ENCODE data around the gene ENAH.
A peak's percentile ranks its signal among the peaks of the same experiment; 100 is the strongest.
"Not testable (repeated sequence)": the region's sequence is repeated elsewhere in the genome, so short reads cannot be mapped to it uniquely, and the experiment has no call there.

The ENAH gene

GRCh38 chr1:225644666-225645065 is 8.3 kb downstream of the ENAH start:
- no peak for DNase-seq (ENCODE audit: low spot score)

DNA sequence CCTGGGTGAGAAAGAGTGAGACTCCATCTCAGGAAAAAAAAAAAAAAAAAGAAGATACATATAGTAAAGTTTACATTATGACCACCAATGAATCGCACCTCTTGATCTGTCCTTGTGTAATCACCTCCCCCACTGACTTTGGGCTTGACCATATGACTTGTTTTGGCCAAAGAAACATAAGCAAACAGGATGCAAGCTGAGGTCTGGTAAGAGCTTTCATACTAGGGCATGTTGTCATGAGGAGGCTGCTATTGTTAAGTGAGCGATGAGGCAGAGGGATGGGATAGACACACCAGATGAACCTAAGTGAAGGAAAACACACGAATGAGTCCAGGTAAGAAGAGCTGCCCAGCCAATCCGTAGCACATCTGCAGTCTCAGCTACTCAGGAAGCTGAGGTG is 10.7 kb downstream of the ENAH start:
- no peak for DNase-seq (ENCODE audit: low spot score)

GRCh38 chr1:225638853-225639252 is 14.1 kb downstream of the ENAH start:
- DNase-seq (ENCODE audit: low spot score): no peak

GRCh38 chr1:225637651-225638199 is 15.2 kb downstream of the ENAH start:
- DNase-seq (ENCODE audit: low spot score): no peak

DNA sequence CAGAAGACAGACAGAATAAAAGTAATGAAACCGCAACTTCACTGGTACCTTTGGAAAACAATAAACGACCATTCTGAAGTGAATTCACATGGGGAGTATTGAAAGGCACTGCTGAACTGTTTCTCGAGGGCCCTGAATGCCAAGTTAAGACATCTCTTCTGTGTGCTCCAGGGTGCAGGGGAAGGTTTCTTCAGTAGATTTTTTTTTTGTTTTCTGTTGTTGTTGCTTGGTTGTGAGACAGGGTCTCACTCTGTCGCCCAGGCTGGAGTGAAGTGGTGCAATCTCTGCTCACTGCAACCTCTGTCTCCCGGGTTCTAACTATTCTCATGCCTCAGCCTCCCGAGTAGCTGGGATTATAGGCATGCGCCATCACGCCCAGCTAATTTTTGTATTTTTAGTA is 15.9 kb downstream of the ENAH start:
- not testable (repeated sequence) for DNase-seq (ENCODE audit: low spot score)

DNA sequence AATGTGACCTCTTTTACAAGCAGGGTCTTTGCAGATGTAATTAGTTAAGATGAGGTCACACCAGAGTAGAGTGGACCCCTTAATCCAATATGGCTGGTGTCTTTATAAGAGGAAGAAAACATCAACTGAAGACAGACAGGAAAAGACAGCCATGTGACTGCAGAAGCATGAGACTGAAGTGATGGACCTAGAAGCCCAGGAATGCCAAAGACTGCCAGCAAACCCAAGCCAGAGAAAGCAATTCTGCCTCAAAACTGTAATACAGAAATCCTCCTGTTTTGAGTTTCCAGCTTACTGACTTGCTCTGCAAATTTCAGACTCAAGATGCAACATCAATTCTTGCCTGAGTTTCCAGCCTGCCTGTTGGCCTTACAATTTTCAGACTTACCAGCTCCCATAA is 17.3 kb downstream of the ENAH start:
- DNase-seq (ENCODE audit: low spot score): no peak

DNA sequence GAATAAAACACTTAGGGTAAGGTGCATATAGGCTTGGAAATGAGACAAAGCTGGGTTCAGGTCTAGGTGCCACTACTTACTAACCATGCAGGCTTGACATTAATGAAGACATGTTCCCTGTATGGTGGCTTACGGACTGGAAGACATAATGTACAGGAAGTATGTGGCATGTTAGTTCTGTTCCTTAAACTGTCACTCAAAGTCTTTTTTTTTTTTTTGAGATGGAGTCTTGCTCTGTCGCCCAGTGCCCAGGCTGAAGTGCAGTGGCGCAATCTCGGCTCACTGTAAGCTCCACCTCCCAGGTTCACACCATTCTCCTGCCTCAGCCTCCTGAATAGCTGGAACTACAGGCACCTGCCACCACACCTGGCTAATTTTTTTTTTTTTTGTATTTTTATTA is 20.1 kb downstream of the ENAH start:
- not testable (repeated sequence) for DNase-seq (ENCODE audit: low spot score)

- no peak for DNase-seq (ENCODE audit: low spot score)
Observed at GRCh38 chr1:225631021-225631663, 21.8 kb downstream of the ENAH start.

GRCh38 chr1:225629483-225629882 is 23.4 kb downstream of the ENAH start:
- no peak for DNase-seq (ENCODE audit: low spot score)

DNA sequence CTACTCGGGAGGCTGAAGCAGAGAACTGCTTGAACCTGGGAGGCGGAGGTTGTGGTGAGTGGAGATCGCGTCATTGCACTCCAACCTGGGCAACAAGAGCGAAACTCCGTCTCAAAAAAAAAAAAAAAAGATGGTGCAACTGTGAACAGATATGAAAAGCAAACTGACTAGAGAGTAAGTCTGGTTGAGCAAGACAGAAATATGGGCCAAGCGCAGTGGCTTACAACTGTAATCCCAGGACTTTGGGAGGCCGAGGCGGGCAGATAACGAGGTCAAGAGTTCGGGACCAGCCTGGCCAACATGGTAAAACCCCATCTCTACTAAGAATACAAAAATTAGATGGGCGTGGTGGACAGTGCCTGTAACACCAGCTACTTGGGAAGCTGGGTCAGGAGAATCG is 24.1 kb downstream of the ENAH start:
- DNase-seq (ENCODE audit: low spot score): not testable (repeated sequence)

DNA sequence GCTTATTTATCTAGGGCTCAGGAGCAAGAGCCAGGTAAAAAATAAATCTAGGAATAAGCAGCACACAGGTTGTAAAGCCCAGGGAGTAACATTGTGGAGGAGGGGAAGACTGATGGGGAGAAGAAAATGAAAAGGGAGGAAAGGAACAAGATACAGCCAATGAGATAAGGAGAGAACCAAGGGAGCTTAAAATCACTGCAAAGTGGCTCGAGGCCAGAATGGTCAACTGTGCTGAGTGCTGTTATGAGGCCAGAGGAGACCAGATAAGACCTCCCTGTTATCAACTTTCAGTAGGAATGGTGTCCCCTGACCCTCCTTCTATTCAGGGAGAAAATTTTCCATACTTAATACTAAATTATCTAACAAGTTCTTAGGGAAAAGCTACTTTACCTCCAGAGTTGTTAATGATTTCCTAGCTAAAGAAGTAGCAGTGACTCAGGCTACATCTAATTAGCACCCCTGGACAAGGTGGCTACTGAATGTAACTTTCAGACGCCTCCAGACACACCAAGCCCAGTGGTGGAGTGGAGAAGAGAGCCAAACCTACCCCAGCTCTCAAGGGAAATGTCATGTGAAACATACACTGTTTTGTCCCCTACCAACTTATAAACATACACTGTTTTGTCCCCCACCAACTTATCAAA is 25.5 kb downstream of the ENAH start:
- no peak for DNase-seq (ENCODE audit: low spot score)

DNA sequence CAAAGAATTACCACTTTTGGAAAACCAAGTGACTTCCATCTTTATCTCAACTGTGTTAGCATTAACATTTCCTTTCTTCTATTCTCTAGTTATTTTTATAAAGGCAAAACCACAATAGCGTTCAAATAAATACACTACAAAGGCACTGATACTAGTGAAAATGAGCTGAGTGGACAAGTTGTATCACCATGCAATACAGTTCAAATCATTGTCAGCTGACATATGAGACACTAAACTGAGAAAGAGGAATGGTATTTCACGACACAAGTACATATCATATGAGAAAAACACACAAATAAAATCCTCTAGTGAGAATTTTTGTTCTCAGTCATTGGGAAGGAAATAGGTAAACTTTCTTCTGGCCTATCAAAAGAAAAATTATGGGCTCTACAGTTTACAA is 26.2 kb downstream of the ENAH start:
- DNase-seq (ENCODE audit: low spot score): no peak

DNA sequence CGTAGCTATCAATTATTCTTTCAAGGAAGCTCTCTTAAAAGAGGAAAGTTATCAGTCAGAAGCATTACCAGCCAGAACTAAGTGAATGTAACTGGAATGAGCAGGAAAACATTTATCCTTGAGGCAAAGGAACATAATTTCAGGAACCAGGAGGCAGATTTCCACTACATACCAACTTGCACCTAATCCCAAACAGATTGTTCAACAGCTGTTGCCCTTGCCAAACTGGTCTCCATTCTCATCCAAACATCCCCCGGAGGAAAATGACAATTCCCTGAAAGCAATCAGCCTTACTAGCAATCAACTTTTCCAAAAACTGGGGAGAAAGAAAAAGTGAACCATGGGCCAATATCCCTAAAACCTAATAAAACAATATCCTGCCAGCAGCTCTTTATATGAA is 35.0 kb downstream of the ENAH start:
- no peak for DNase-seq (ENCODE audit: low spot score)

DNA sequence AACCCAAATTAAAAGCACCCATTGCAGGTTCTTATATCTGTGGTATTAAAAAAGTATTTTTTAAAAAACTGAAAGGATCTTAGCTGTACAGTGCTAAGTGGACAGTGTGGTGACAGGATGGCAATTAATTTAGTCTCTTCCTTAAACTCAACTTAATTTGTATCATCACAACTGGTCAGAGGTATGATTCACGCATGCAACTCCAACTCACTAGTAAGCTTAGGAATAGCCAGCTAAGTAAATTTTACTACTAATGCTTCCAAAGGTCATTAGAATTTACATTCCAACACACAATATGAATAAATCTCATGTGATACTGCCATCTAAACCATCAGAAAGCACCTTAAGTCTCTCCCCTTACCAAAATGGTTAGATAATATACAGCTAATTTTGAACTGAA is 35.4 kb downstream of the ENAH start:
- no peak for DNase-seq (ENCODE audit: low spot score)

DNA sequence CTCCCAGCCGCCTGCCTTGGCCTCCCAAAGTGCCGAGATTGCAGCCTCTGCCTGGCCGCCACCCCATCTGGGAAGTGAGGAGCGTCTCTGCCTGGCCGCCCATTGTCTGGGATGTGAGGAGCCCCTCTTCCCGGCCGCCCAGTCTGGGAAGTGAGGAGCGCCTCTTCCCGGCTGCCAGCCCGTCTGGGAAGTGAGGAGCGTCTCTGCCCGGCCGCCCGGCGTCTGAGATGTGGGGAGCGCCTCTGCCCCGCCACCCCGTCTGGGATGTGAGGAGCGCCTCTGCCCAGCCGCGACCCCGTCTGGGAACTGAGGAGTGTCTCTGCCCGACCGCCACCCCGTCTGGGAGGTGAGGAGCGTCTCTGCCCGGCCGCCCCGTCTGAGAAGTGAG is 37.5 kb downstream of the ENAH start:
- DNase-seq (ENCODE audit: low spot score): not testable (repeated sequence)

DNA sequence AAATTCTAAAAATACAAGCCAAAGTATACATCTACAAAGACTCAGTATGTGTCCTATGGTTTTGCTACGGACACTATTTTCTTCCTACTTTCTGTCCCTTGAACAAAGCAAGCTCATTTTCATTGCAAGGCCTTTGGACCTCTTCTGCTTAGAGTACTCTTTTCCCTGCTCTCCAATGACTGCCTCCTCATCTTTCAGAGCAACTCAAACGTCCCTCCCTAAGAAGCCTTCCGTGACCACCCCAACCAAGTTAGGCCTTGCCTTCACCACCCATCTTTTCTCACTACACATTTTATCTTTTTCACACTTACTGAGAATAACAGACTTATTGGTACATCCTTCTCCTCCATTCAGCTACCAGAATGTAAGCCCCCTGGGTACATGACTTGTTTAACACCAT is 39.9 kb downstream of the ENAH start:
- DNase-seq (ENCODE audit: low spot score): no peak

GRCh38 chr1:225612287-225612686 is 40.6 kb downstream of the ENAH start:
- no peak for DNase-seq (ENCODE audit: low spot score)

GRCh38 chr1:225611537-225612223 is 41.2 kb downstream of the ENAH start:
- no peak for DNase-seq (ENCODE audit: low spot score)

DNA sequence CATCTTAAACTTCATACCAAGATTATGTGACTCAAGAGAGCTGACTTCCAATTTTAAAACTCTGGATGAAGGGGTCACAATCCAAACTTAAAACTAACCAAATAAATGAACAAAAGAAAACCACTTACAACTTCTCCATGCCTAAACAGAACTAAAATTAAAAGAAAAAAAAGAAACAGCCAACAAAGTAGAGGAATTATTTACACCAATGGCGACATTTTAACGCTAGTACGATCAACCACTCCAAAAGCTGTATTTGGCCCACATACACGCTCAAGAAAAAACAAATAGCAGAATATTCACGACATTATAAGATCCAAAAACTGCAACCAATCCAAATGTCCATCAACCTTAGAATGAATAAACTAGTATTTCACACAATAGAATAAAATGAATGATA is 42.4 kb downstream of the ENAH start:
- DNase-seq (ENCODE audit: low spot score): no peak

DNA sequence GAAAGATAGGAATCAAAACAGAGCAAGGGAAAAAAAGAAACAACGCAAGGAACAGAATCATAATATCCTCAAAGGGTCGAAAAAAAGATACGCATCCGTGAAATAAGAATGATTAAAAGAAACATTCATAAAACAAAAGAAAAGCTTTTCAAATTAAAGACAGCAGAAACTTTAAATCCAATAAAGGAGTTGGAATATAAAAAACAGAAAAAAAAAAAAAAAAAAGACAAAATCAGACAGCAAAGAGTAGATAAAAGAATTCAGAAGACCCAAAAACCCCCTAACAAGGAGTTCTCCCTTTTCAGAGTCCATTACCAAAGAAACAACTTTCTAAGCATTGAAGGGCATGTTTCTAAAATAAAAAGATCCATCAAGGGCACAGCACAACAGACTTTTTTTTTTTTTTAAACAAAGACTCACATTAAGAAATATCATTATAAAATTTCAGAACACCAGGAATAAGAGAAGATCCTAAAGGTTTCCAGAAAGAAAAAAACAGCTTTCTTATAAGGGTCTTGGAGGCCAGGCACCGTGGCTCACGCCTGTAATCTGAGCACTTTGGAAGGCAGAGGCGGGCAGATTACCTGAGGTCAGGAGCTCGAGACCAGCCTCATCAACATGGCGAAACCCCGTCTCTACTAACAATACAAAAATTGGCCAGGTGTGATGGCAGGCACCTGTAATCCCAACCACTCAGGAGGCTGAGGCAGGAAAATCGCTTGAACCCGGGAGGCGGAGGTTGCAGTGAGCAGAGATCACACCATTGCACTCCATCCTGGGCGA is 44.7 kb downstream of the ENAH start:
- DNase-seq (ENCODE audit: low spot score): no peak

- DNase-seq (ENCODE audit: low spot score): no peak
Observed at GRCh38 chr1:225607355-225607754, 45.6 kb downstream of the ENAH start.

DNA sequence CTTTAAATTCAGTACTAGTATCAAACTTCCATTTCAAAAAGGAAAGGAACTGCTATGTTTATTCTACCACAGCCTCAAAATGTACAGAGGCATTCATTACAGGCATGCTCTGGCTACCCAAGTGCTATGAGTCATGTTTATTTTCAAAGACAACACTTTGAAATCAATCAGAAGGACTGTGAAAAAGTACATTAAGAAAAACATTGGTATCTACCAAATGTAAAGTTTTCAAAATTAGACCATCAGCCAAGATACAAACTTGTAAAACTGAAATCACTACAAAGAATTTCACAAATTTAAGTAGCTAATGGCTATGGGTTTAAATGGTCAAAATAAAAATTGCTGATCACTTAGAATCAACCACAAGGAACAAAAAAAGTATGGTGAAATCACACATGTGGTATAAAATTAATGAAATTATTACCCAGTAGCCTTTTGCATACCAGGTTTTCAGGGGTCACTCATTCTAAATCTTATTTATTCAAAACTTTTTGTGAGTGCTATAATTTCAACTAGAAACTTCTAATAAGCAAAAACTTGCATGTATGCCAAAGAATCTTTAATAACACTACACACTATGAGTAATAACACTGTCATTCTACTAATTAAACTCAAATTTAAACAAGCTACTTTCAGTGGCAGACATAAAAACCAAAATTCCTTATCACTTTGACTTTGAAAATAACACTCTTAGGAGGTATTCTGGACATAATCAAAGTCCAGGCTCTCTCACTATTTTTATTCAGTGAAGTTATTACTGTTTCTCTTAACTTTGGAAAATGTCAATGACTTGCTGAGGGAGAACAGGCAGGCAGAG is 49.2 kb downstream of the ENAH start:
- DNase-seq (ENCODE audit: low spot score): peak; percentile 47
